ENCODE data around the gene STIM1. TPM values are rescaled to one million over a fixed set of nuclear protein-coding genes. Genes with fewer than 3 reads are reported as not detected.

STIM1 gene
- total RNA-seq, 4 donors from 2014 or later = 65.2 to 150 (median 92.6) TPM

GRCh38 chr11:3836903-3837302, 18.6 kb upstream of the STIM1 start:
- no peak for DNase-seq (ENCODE audit: extremely low spot score)
- H3K27me3 ChIP-seq = no peaks in the 10 kb centered on the region
- TF ChIP-seq EP300 (IDR thresholded peaks at IDR 0.05) (no peak), POLR2AphosphoS5 (IDR thresholded peaks at IDR 0.05) (no peak), POLR2A (IDR thresholded peaks at IDR 0.05; ENCODE audit: low read depth) (no peak), CTCF (IDR thresholded peaks at IDR 0.05) (no peak)
- peaks cover 69 to 92% (median 84%) of the 10 kb centered on the region in 4 donors for H3K4me1 ChIP-seq
- intact Hi-C loops (cut with DNase I) = loop anchor here (5.0 kb wide), 1 partner anchor 40 kb away; the partner anchor contains the start of gene NUP98
- H3K36me3 ChIP-seq = peaks cover 0 to 18% (median 0%) of the 10 kb centered on the region in 4 donors
- H3K4me3 ChIP-seq = peak overlapping the region in 1 of 4 donors; percentile 16
- H3K9me3 ChIP-seq = no peaks in the 10 kb centered on the region
- H3K27ac ChIP-seq (replicated peaks in 1 of 4) = peak overlapping the region in 3 of 4 donors; percentile 29 to 50 (median 36)
- WGBS = 54% methylated on average over 3 of the region's 5 CpGs

DNA sequence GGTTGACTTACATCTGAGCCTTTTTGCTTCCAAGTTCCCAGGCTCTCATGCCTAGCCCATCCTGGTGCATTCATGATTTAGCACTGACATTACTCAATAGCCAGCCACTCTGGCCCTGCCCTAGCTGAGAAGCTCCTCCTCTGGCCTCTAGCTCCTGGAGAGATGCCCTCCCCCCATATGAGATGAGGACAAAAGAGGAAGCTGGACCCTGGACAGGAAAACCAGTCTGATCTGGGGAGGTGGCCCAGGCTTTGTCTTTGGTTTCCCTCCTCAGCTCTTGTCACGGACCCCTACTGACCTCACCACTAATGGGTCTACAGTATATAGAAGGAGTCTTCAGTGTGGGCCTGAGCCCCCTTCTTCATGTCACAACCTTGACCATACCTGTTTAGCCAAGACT, 17.7 kb upstream of the STIM1 start:
- 63% methylated on average over 1 of the region's 1 CpG for WGBS
- Histone ChIP-seq H3K9me3 (no peaks in the 10 kb centered on the region), H3K27ac (replicated peaks in 1 of 4) (peak overlapping the region in 3 of 4 donors; percentile 34 to 97 (median 50)), H3K4me1 (peaks cover 63 to 85% (median 76%) of the 10 kb centered on the region in 4 donors), H3K27me3 (no peaks in the 10 kb centered on the region), H3K36me3 (peaks cover 0 to 13% (median 0%) of the 10 kb centered on the region in 4 donors), H3K4me3 (peak overlapping the region in 1 of 4 donors; percentile 16)
- DNase-seq (ENCODE audit: extremely low spot score) = no peak
- TF ChIP-seq POLR2AphosphoS5 (IDR thresholded peaks at IDR 0.05) = no peak
- no peak for TF ChIP-seq POLR2A (IDR thresholded peaks at IDR 0.05; ENCODE audit: low read depth)
- TF ChIP-seq EP300 (IDR thresholded peaks at IDR 0.05) = no peak
- TF ChIP-seq CTCF (IDR thresholded peaks at IDR 0.05) = no peak
- intact Hi-C loops (cut with DNase I) = loop anchor here (5.0 kb wide), 1 partner anchor 40 kb away; the partner anchor contains the start of gene NUP98

DNA sequence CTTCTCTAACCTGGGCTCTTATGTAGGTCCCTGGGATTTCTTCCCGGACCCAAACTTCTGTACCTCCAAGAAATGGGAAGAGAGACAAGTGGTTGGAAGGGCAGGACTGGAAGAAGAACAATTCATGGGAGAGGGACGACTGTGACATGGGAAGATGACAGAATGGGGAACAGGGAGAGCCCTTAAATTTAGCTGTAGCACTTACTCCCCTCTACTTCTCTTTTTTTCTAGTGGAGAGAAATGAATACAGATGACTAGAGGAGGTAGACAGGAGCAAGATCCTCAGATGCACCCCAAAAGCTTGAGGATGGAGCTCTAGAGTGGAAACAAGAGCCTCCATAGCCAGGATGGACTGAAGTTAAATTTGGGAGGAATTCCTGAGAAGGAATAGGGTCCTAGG, 17.0 kb upstream of the STIM1 start:
- peaks cover 0 to 11% (median 0%) of the 10 kb centered on the region in 4 donors for H3K36me3 ChIP-seq
- peak overlapping the region in 3 of 4 donors; percentile 50 to 98 (median 97) for H3K27ac ChIP-seq (replicated peaks in 1 of 4)
- intact Hi-C loops (cut with DNase I) = loop anchor here (5.0 kb wide), 1 partner anchor 41 kb away; the partner anchor contains the start of gene NUP98
- H3K9me3 ChIP-seq = no peaks in the 10 kb centered on the region
- TF ChIP-seq CTCF (IDR thresholded peaks at IDR 0.05) (no peak), EP300 (IDR thresholded peaks at IDR 0.05) (no peak), POLR2AphosphoS5 (IDR thresholded peaks at IDR 0.05) (no peak), POLR2A (IDR thresholded peaks at IDR 0.05; ENCODE audit: low read depth) (no peak)
- DNase-seq (ENCODE audit: extremely low spot score) = no peak
- peak overlapping the region in 3 of 4 donors; percentile 4 to 99 (median 92) for H3K4me3 ChIP-seq
- no peaks in the 10 kb centered on the region for H3K27me3 ChIP-seq
- peaks cover 56 to 78% (median 69%) of the 10 kb centered on the region in 4 donors for H3K4me1 ChIP-seq
- 78% methylated on average over 2 of the region's 2 CpGs for WGBS

- Histone ChIP-seq H3K9me3 (no peaks in the 10 kb centered on the region), H3K4me1 (peaks cover 44 to 61% (median 52%) of the 10 kb centered on the region in 4 donors), H3K27me3 (no peaks in the 10 kb centered on the region), H3K4me3 (peak overlapping the region; percentile 89 to 99 (median 91)), H3K36me3 (no peaks in the 10 kb centered on the region), H3K27ac (replicated peaks in 1 of 4) (peak overlapping the region; percentile 90 to 98 (median 98))
- intact Hi-C loops (cut with DNase I) = no loop called here
- no peak for DNase-seq (ENCODE audit: extremely low spot score)
- no peak for TF ChIP-seq EP300 (IDR thresholded peaks at IDR 0.05)
- no peak for TF ChIP-seq POLR2AphosphoS5 (IDR thresholded peaks at IDR 0.05)
- TF ChIP-seq CTCF (IDR thresholded peaks at IDR 0.05) = no peak
- no peak for TF ChIP-seq POLR2A (IDR thresholded peaks at IDR 0.05; ENCODE audit: low read depth)
- 3% methylated on average over 18 of the region's 46 CpGs for WGBS
Observed at GRCh38 chr11:3840004-3840869, 15.2 kb upstream of the STIM1 start.

Data from esophagus muscularis mucosa (tissue), 4 donors.